Measurements from ENCODE around the gene OR52N1. TPM values are rescaled to one million over a fixed set of nuclear protein-coding genes. Genes with fewer than 3 reads are reported as not detected.

The OR52N1 gene
- total RNA-seq, 1 donor from 2014 or later = not detected

GRCh38 chr11:5749836-5750235, 41.2 kb downstream of the OR52N1 start:
- TF ChIP-seq, protein P1, sequence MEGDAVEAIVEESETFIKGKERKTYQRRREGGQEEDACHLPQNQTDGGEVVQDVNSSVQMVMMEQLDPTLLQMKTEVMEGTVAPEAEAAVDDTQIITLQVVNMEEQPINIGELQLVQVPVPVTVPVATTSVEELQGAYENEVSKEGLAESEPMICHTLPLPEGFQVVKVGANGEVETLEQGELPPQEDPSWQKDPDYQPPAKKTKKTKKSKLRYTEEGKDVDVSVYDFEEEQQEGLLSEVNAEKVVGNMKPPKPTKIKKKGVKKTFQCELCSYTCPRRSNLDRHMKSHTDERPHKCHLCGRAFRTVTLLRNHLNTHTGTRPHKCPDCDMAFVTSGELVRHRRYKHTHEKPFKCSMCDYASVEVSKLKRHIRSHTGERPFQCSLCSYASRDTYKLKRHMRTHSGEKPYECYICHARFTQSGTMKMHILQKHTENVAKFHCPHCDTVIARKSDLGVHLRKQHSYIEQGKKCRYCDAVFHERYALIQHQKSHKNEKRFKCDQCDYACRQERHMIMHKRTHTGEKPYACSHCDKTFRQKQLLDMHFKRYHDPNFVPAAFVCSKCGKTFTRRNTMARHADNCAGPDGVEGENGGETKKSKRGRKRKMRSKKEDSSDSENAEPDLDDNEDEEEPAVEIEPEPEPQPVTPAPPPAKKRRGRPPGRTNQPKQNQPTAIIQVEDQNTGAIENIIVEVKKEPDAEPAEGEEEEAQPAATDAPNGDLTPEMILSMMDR (IDR thresholded peaks at IDR 0.05) = no peak
- no peak overlapping the region for H3K4me3 ChIP-seq
- intact Hi-C loops (cut with DNase I) = no loop called here
- no peaks in the 10 kb centered on the region for H3K4me1 ChIP-seq
- H3K36me3 ChIP-seq = no peaks in the 10 kb centered on the region
- no peak for DNase-seq (ENCODE audit: low spot score in 2 of 2)
- H3K27me3 ChIP-seq = no peaks in the 10 kb centered on the region
- H3K27ac ChIP-seq = no peak overlapping the region
- no peaks in the 10 kb centered on the region for H3K9me3 ChIP-seq

DNA sequence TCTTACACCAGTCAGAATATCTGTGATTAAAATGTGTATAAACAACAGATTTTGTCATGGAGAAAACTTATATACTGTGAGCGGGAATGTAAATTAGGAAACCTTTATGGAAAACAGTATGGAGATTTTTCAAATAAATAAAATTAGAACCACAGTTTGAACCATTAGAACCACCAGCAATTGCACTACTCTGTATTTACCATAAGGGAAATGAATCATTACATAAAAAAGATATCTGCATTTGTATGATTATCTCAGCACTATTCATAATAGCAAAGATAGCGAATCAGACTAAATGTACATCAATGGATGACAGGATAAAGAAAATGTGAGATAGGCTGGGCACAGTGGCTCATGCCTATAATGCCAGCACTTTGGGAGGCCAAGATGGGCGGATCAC, 44.5 kb downstream of the OR52N1 start:
- H3K27ac ChIP-seq = no peak overlapping the region
- no peaks in the 10 kb centered on the region for H3K27me3 ChIP-seq
- H3K36me3 ChIP-seq = no peaks in the 10 kb centered on the region
- no peaks in the 10 kb centered on the region for H3K4me1 ChIP-seq
- intact Hi-C loops (cut with DNase I) = no loop called here
- H3K4me3 ChIP-seq = no peak overlapping the region
- TF ChIP-seq, protein P1 (IDR thresholded peaks at IDR 0.05) = no peak
- peaks cover 4 to 7% of the 10 kb centered on the region in 2 donors for H3K9me3 ChIP-seq
- no peak for DNase-seq (ENCODE audit: low spot score in 2 of 2)

DNA sequence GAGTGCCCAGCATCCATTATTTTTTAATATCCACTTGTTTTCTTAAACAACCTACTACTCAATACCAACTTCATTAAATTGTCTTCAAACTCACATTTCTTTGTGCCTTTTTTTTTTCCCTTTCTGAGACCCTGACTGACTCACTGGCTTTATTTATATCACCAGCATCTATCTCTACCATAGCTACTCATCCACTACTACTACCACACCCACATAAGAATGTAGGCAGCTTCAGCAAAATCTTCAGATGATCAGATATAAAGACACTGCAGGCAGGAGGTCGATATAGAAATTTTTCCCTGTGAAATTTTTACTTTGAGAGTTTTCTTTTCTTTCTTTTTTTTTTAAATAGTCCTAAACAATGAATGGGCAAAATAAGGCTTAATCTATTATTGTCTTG, 52.6 kb downstream of the OR52N1 start:
- TF ChIP-seq, protein P1 (IDR thresholded peaks at IDR 0.05) = no peak
- intact Hi-C loops (cut with DNase I) = no loop called here
- Histone ChIP-seq H3K4me3 (no peak overlapping the region), H3K4me1 (no peaks in the 10 kb centered on the region), H3K9me3 (peaks cover 7% of the 10 kb centered on the region in 2 donors), H3K36me3 (no peaks in the 10 kb centered on the region), H3K27me3 (no peaks in the 10 kb centered on the region), H3K27ac (no peak overlapping the region)
- DNase-seq (ENCODE audit: low spot score in 2 of 2) = no peak

- H3K4me1 ChIP-seq = no peaks in the 10 kb centered on the region
- TF ChIP-seq, protein P1 (IDR thresholded peaks at IDR 0.05) = no peak
- no peaks in the 10 kb centered on the region for H3K27me3 ChIP-seq
- intact Hi-C loops (cut with DNase I) = no loop called here
- H3K4me3 ChIP-seq = no peak overlapping the region
- no peak for DNase-seq (ENCODE audit: low spot score in 2 of 2)
- no peak overlapping the region for H3K27ac ChIP-seq
- H3K36me3 ChIP-seq = no peaks in the 10 kb centered on the region
- peaks cover 7% of the 10 kb centered on the region in 2 donors for H3K9me3 ChIP-seq
These were observed 53.2 kb downstream of the OR52N1 start for GRCh38 chr11:5737670-5738392.

- Histone ChIP-seq H3K9me3 (peaks cover 3 to 7% of the 10 kb centered on the region in 2 donors), H3K27ac (no peak overlapping the region), H3K4me1 (no peaks in the 10 kb centered on the region), H3K4me3 (no peak overlapping the region), H3K27me3 (no peaks in the 10 kb centered on the region), H3K36me3 (no peaks in the 10 kb centered on the region)
- no peak for DNase-seq (ENCODE audit: low spot score in 2 of 2)
- TF ChIP-seq, protein P1 (IDR thresholded peaks at IDR 0.05) = no peak
- intact Hi-C loops (cut with DNase I) = no loop called here
These were observed 54.0 kb downstream of the OR52N1 start for GRCh38 chr11:5737091-5737490.

Other genes starting within 250 kb of the OR52N1 start
- gene OR52H1, start 242.7 kb downstream of the OR52N1 start, total RNA-seq = not detected
- not detected for gene OR52B6, start 210.4 kb downstream of the OR52N1 start, total RNA-seq
- gene TRIM6, start 194.6 kb downstream of the OR52N1 start, total RNA-seq = 0.64 TPM
- gene TRIM34, start 166.3 kb downstream of the OR52N1 start, total RNA-seq = not detected
- 45.1 TPM for gene TRIM5, start 106.2 kb downstream of the OR52N1 start, total RNA-seq
- 32.5 TPM for gene TRIM22, start 101.5 kb downstream of the OR52N1 start, total RNA-seq
- not detected for gene OR56B1, start 54.8 kb downstream of the OR52N1 start, total RNA-seq
- gene OR52N4, start 37.0 kb downstream of the OR52N1 start, total RNA-seq = not detected
- gene OR52N5, start 7.9 kb downstream of the OR52N1 start, total RNA-seq = not detected
- not detected for gene OR52N2, start 17.7 kb upstream of the OR52N1 start, total RNA-seq
- not detected for gene OR52E6, start 50.6 kb upstream of the OR52N1 start, total RNA-seq
- not detected for gene OR52E8, start 66.4 kb upstream of the OR52N1 start, total RNA-seq
- not detected for gene OR52E4, start 89.4 kb upstream of the OR52N1 start, total RNA-seq
- not detected for gene OR52E5, start 101.9 kb upstream of the OR52N1 start, total RNA-seq
- not detected for gene OR56A3, start 151.0 kb upstream of the OR52N1 start, total RNA-seq
- gene OR56A5, start 177.2 kb upstream of the OR52N1 start, total RNA-seq = not detected
- not detected for gene OR52L1, start 195.7 kb upstream of the OR52N1 start, total RNA-seq
- not detected for gene OR56A4, start 215.7 kb upstream of the OR52N1 start, total RNA-seq
- not detected for gene OR56A1, start 239.5 kb upstream of the OR52N1 start, total RNA-seq